Measurements from ENCODE around the gene KCNF1. TPM values are rescaled to one million over a fixed set of nuclear protein-coding genes. Genes with fewer than 3 reads are reported as not detected.

KCNF1 gene
- total and polyA plus RNA-seq, 4 donors: 0.09 TPM; not detected in 3

GRCh38 chr2:10891390-10891789, 20.3 kb upstream of the KCNF1 start:
- 89% methylated on average over 6 of the region's 6 CpGs for WGBS
- Histone ChIP-seq H3K27ac (ENCODE audit: low read depth in 1 of 2, low read length in 2 of 2) (no peak overlapping the region), H3K36me3 (ENCODE audit: control insufficient read depth in 4 of 4, insufficient read depth in 3 of 4, low read depth in 1 of 4, low read length in 3 of 4) (no peaks in the 10 kb centered on the region), H3K4me3 (ENCODE audit: low read depth in 1 of 3, low read length in 3 of 3) (no peak overlapping the region), H3K4me1 (ENCODE audit: control insufficient read depth in 4 of 4, insufficient read depth in 4 of 4, low read length in 3 of 4) (no peaks in the 10 kb centered on the region), H3K9me3 (ENCODE audit: control insufficient read depth in 4 of 4, low read length in 3 of 4) (no peaks in the 10 kb centered on the region), H3K9ac (ENCODE audit: low read depth in 1 of 2, low read length in 2 of 2) (no peak overlapping the region), H3K27me3 (ENCODE audit: control insufficient read depth in 4 of 4, insufficient read depth in 4 of 4, low read length in 3 of 4) (no peaks in the 10 kb centered on the region)
- no peak for DNase-seq (ENCODE audit: low spot score)
- no peak for TF ChIP-seq CTCF (IDR thresholded peaks at IDR 0.05; ENCODE audit: low read depth, low read length, missing input control)
- no peak for TF ChIP-seq TAF1 (conservative IDR thresholded peaks at IDR 0.05)
- no peak for TF ChIP-seq YY1 (IDR thresholded peaks at IDR 0.05)
- no peak for TF ChIP-seq REST (IDR thresholded peaks at IDR 0.05)
- no peak for TF ChIP-seq EGR1 (IDR thresholded peaks at IDR 0.05; ENCODE audit: low read depth in 2 of 2)
- no peak for TF ChIP-seq SP1 (IDR thresholded peaks at IDR 0.05)
- TF ChIP-seq RAD21 (IDR thresholded peaks at IDR 0.05): no peak
- TF ChIP-seq MAX (IDR thresholded peaks at IDR 0.05): no peak
- no peak for TF ChIP-seq FOXA1 (IDR thresholded peaks at IDR 0.05)
- no peak for TF ChIP-seq ZBTB33 (IDR thresholded peaks at IDR 0.05)
- TF ChIP-seq ATF3 (IDR thresholded peaks at IDR 0.05): no peak
- TF ChIP-seq HNF4G (IDR thresholded peaks at IDR 0.05): no peak
- no peak for TF ChIP-seq FOXA2 (IDR thresholded peaks at IDR 0.05)
- no peak for TF ChIP-seq NR2F2 (IDR thresholded peaks at IDR 0.05)
- TF ChIP-seq GABPA (IDR thresholded peaks at IDR 0.05 in 1 of 2, conservative IDR thresholded peaks at IDR 0.05 in 1 of 2): no peak
- TF ChIP-seq HNF4A (conservative IDR thresholded peaks at IDR 0.05): no peak
- TF ChIP-seq JUND (IDR thresholded peaks at IDR 0.05): no peak
- TF ChIP-seq RXRA (IDR thresholded peaks at IDR 0.05): no peak
